Ectodermal cell (in vitro differentiated cells): ENCODE data around the gene LRRC1.

ENCODE experiments used
- H3K27ac ChIP-seq: 2 replicates; pipeline ENCODE4 v1.7.0; 2013; ENCODE audit warnings: mild to moderate bottlenecking, low read depth, low read length; ENCODE audit not compliant: insufficient read depth, poor library complexity, severe bottlenecking
- H3K27me3 ChIP-seq: 2 replicates; pipeline ENCODE4 v1.7.0; 2013; ENCODE audit warnings: mild to moderate bottlenecking, low read length; ENCODE audit not compliant: insufficient read depth, control insufficient read depth, poor library complexity, severe bottlenecking
- H3K36me3 ChIP-seq: one replicate; pipeline ENCODE4 v1.7.0; 2013; ENCODE audit warnings: low read length; ENCODE audit not compliant: control insufficient read depth, insufficient read depth
- H3K4me1 ChIP-seq: one replicate; pipeline ENCODE4 v1.7.0; 2013; ENCODE audit warnings: low read length; ENCODE audit not compliant: control insufficient read depth, insufficient read depth
- H3K4me3 ChIP-seq: 2 replicates; pipeline ENCODE4 v1.7.0; 2013; ENCODE audit warnings: low read depth, low read length, control low read depth; ENCODE audit not compliant: insufficient read depth
- H3K9me3 ChIP-seq: 2 replicates; pipeline ENCODE4 v1.7.0; 2013; ENCODE audit warnings: mild to moderate bottlenecking, low read length, moderate library complexity; ENCODE audit not compliant: control insufficient read depth
- WGBS, 2 experiments: methylation state at CpG; one replicate each; pipeline ENCODE4 v1.1.7; 2013; ENCODE audit warnings: missing lambda C conversion rate in 2 of 2; 5-methylcytosine and 5-hydroxymethylcytosine counted together

LRRC1 gene

GRCh38 chr6:53896196-53896595 lies 101.4 kb downstream of the LRRC1 start:
- Histone ChIP-seq H3K4me3 (no peak overlapping the region), H3K27me3 (no peaks in the 10 kb centered on the region), H3K9me3 (no peaks in the 10 kb centered on the region), H3K27ac (no peak overlapping the region), H3K36me3 (no peaks in the 10 kb centered on the region), H3K4me1 (no peaks in the 10 kb centered on the region)

GRCh38 chr6:53898026-53898795 lies 103.4 kb downstream of the LRRC1 start:
- Histone ChIP-seq H3K36me3 (no peaks in the 10 kb centered on the region), H3K4me3 (no peak overlapping the region), H3K27ac (no peak overlapping the region), H3K27me3 (no peaks in the 10 kb centered on the region), H3K4me1 (no peaks in the 10 kb centered on the region), H3K9me3 (no peaks in the 10 kb centered on the region)
- WGBS, 2 experiments, result 90 to 98% methylated on average over 2 of the region's 2 CpGs

GRCh38 chr6:53899512-53899911 lies 104.7 kb downstream of the LRRC1 start:
- Histone ChIP-seq H3K27me3 (no peaks in the 10 kb centered on the region), H3K4me3 (no peak overlapping the region)
- WGBS, 2 experiments, result 94 to 99% methylated on average over 5 of the region's 5 CpGs

GRCh38 chr6:53903357-53903756 lies 108.6 kb downstream of the LRRC1 start:
- no peak overlapping the region for H3K27ac ChIP-seq
- no peak overlapping the region for H3K4me3 ChIP-seq
- WGBS, 2 experiments, result 74 to 83% methylated on average over 1 of the region's 2 CpGs
- H3K4me1 ChIP-seq, result no peaks in the 10 kb centered on the region
- no peaks in the 10 kb centered on the region for H3K27me3 ChIP-seq
- no peaks in the 10 kb centered on the region for H3K9me3 ChIP-seq
- H3K36me3 ChIP-seq, result no peaks in the 10 kb centered on the region

More at GRCh38 chr6:53899512-53899911, 104.7 kb downstream of the LRRC1 start:
- no peaks in the 10 kb centered on the region for H3K4me1 ChIP-seq
- H3K9me3 ChIP-seq, result no peaks in the 10 kb centered on the region
- no peak overlapping the region for H3K27ac ChIP-seq
- H3K36me3 ChIP-seq, result no peaks in the 10 kb centered on the region

GRCh38 chr6:53906103-53906502 lies 111.3 kb downstream of the LRRC1 start:
- WGBS, 2 experiments, result 93 to 98% methylated on average over 3 of the region's 3 CpGs
- Histone ChIP-seq H3K4me1 (peaks cover 2% of the 10 kb centered on the region), H3K9me3 (no peaks in the 10 kb centered on the region), H3K27ac (no peak overlapping the region), H3K4me3 (no peak overlapping the region), H3K36me3 (no peaks in the 10 kb centered on the region), H3K27me3 (no peaks in the 10 kb centered on the region)

- H3K36me3 ChIP-seq, result no peaks in the 10 kb centered on the region
- 85% methylated on average over 3 of the region's 3 CpGs for WGBS, 2 experiments
These were observed 112.0 kb downstream of the LRRC1 start for GRCh38 chr6:53906842-53907241.

GRCh38 chr6:53910834-53911233 lies 116.0 kb downstream of the LRRC1 start:
- Histone ChIP-seq H3K27me3 (no peaks in the 10 kb centered on the region), H3K4me3 (no peak overlapping the region), H3K36me3 (no peaks in the 10 kb centered on the region), H3K9me3 (no peaks in the 10 kb centered on the region), H3K27ac (no peak overlapping the region), H3K4me1 (peaks cover 6% of the 10 kb centered on the region)
- WGBS, 2 experiments, result 52 to 70% methylated on average over 2 to 4 of the region's 4 CpGs

More at GRCh38 chr6:53906842-53907241, 112.0 kb downstream of the LRRC1 start:
- Histone ChIP-seq H3K27ac (no peak overlapping the region), H3K4me1 (peaks cover 6% of the 10 kb centered on the region), H3K4me3 (no peak overlapping the region), H3K9me3 (no peaks in the 10 kb centered on the region), H3K27me3 (no peaks in the 10 kb centered on the region)

GRCh38 chr6:53912661-53913060 lies 117.9 kb downstream of the LRRC1 start:
- no peaks in the 10 kb centered on the region for H3K36me3 ChIP-seq
- peaks cover 6% of the 10 kb centered on the region for H3K4me1 ChIP-seq
- H3K4me3 ChIP-seq, result no peak overlapping the region
- no peaks in the 10 kb centered on the region for H3K27me3 ChIP-seq
- 100% methylated on average over 1 of the region's 1 CpG for WGBS, 2 experiments
- H3K9me3 ChIP-seq, result no peaks in the 10 kb centered on the region
- H3K27ac ChIP-seq, result no peak overlapping the region

- no peaks in the 10 kb centered on the region for H3K36me3 ChIP-seq
- no peaks in the 10 kb centered on the region for H3K9me3 ChIP-seq
- H3K4me1 ChIP-seq, result peaks cover 6% of the 10 kb centered on the region
- H3K27ac ChIP-seq, result no peak overlapping the region
- no peaks in the 10 kb centered on the region for H3K27me3 ChIP-seq
- no CpG with 5 or more reads among the region's 1 CpG for WGBS, 2 experiments
- H3K4me3 ChIP-seq, result no peak overlapping the region
These were observed 118.5 kb downstream of the LRRC1 start for GRCh38 chr6:53913286-53913685.

GRCh38 chr6:53915026-53915691 lies 120.4 kb downstream of the LRRC1 start:
- no peaks in the 10 kb centered on the region for H3K36me3 ChIP-seq
- WGBS, 2 experiments, result 94 to 95% methylated on average over 5 of the region's 5 CpGs
- H3K4me1 ChIP-seq, result peaks cover 6% of the 10 kb centered on the region
- H3K27ac ChIP-seq, result no peak overlapping the region
- no peaks in the 10 kb centered on the region for H3K9me3 ChIP-seq
- H3K27me3 ChIP-seq, result no peaks in the 10 kb centered on the region
- no peak overlapping the region for H3K4me3 ChIP-seq
